ENCODE data around the gene FBLN1.
"Not testable (repeated sequence)": the region's sequence is repeated elsewhere in the genome, so short reads cannot be mapped to it uniquely, and the experiment has no call there.

- TF ChIP-seq YY1 (tag by site-specific recombination; IDR thresholded peaks at IDR 0.05); CTCF (tag by site-specific recombination; IDR thresholded peaks at IDR 0.05); ZNF530 (tag by site-specific recombination; IDR thresholded peaks at IDR 0.05; ENCODE audit: low read depth); ATF2 (tag by site-specific recombination; IDR thresholded peaks at IDR 0.05; ENCODE audit: low read depth); ZNF416 (tag by site-specific recombination; IDR thresholded peaks at IDR 0.05); PRDM10 (tag by site-specific recombination; IDR thresholded peaks at IDR 0.05); ZBTB26 (tag by site-specific recombination; optimal IDR thresholded peaks at IDR 0.05); KLF16 (tag by site-specific recombination; IDR thresholded peaks at IDR 0.05); ZNF138 (tag by site-specific recombination; IDR thresholded peaks at IDR 0.05; ENCODE audit: borderline replicate concordance): not testable (repeated sequence)
Measured at GRCh38 chr22:45623464-45624145, 120.9 kb downstream of the FBLN1 start.

Measured in HEK293 (cell line).